ENCODE measurements around the gene KCNJ1. TPM values are rescaled to one million over a fixed set of nuclear protein-coding genes. Genes with fewer than 3 reads are reported as not detected.

Gene KCNJ1
- total and polyA plus RNA-seq, 2 of the 8 experiments (the other 6 are each of a cell fraction or from before 2014, with no cell fraction given), result 0.17 to 0.23 TPM

DNA sequence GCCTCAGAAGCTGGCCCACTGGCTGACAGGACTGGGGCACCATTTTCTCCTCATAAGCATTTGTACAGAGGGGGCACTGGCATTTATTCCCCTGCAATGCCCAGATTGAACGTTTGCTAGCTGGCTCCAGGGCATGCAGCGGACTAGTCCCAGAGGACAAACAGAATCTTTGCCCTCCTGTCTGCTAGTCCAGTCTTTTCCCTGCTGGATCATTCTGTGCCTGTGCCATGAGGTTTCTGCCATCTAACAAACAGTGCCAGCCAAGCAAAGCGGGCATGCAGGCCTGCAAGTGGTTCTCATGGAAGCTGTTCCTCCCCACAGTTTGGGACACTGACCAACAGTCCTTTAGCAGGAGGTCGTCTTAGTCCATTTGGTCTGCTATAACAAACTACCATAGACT, 53.4 kb downstream of the KCNJ1 start:
- no peaks in the 10 kb centered on the region for H4K20me1 ChIP-seq (replicated peaks in 1 of 2; ENCODE audit: control insufficient read depth in 1 of 2, insufficient read depth in 2 of 2, low read length in 2 of 2)
- H3K4me3 ChIP-seq (ENCODE audit: extremely low read depth in 1 of 4, insufficient read depth in 2 of 4, low read depth in 3 of 4, low read length in 4 of 4), result no peak overlapping the region
- H3K14ac ChIP-seq (ENCODE audit: insufficient read length), result no peak overlapping the region
- H2BK120ac ChIP-seq (replicated peaks; ENCODE audit: low read depth, low read length), result no peak overlapping the region
- no peak overlapping the region for H3K4me2 ChIP-seq (ENCODE audit: insufficient read depth in 1 of 2, low read depth in 2 of 2, low read length in 2 of 2)
- no peak overlapping the region for H4K5ac ChIP-seq (ENCODE audit: insufficient read length, low read depth, low read length)
- H4K8ac ChIP-seq (ENCODE audit: extremely low read depth, insufficient read depth, low read length), result no peak overlapping the region
- peaks cover 6 to 14% (median 8%) of the 10 kb centered on the region in 4 experiments; a peak in 5 of 7 replicates for H3K4me1 ChIP-seq (replicated peaks in 1 of 4; ENCODE audit: control insufficient read depth in 3 of 4, insufficient read depth in 4 of 4, low read length in 3 of 4)
- no peaks in the 10 kb centered on the region for H3K36me3 ChIP-seq (ENCODE audit: control insufficient read depth in 2 of 4, insufficient read depth in 4 of 4, low read length in 3 of 4)
- H2AK5ac ChIP-seq (ENCODE audit: low read depth, low read length), result no peak overlapping the region
- ChIA-PET CTCF (ENCODE audit: partially characterized antibody) (interaction anchor here (1.4 kb wide), 1 partner anchor 37 kb away, joined by 4 read pairs; no protein-coding TSS in a partner anchor), POLR2A (ENCODE audit: partially characterized antibody) (no interaction called here)
- no peak for FAIRE-seq
- H3K9ac ChIP-seq (replicated peaks in 1 of 4; ENCODE audit: extremely low read depth in 1 of 4, low read depth in 3 of 4, low read length in 3 of 4), result no peak overlapping the region
- no peak overlapping the region for H4K91ac ChIP-seq (replicated peaks; ENCODE audit: insufficient read length, low read length)
- H3K79me1 ChIP-seq (ENCODE audit: low read depth, low read length), result no peaks in the 10 kb centered on the region
- no peaks in the 10 kb centered on the region for H3K27me3 ChIP-seq (replicated peaks in 1 of 4; ENCODE audit: control insufficient read depth in 3 of 4, extremely low read depth in 1 of 4, insufficient read depth in 3 of 4, low read length in 3 of 4)
- no peak overlapping the region for H2BK20ac ChIP-seq (ENCODE audit: low read length)
- H3K18ac ChIP-seq (ENCODE audit: extremely low read depth, low read length), result no peak overlapping the region
- peaks cover 3% of the 10 kb centered on the region; the same call in 1 of the 2 replicates for H3K23me2 ChIP-seq (ENCODE audit: low read depth, low read length)
- H3K23ac ChIP-seq (ENCODE audit: insufficient read length), result no peak overlapping the region
- no peak overlapping the region for H3K56ac ChIP-seq (replicated peaks; ENCODE audit: insufficient read length, low read depth, low read length)
- no peak overlapping the region; the same call in 1 of the 2 replicates for H3K27ac ChIP-seq (ENCODE audit: low read depth, low read length)
- no peaks in the 10 kb centered on the region for H3K79me2 ChIP-seq (ENCODE audit: control insufficient read depth in 1 of 2, insufficient read depth in 2 of 2, low read length in 2 of 2)
- WGBS, 2 experiments (ENCODE audit: extremely low coverage in 1 of 2, insufficient coverage in 1 of 2, insufficient read length in 1 of 2, insufficient replicate concordance in 2 of 2, low coverage in 1 of 2, low lambda C conversion rate in 2 of 2, missing lambda C conversion rate in 1 of 2), result 90% methylated on average over 4 of the region's 4 CpGs; no CpG with 5 or more reads in 1 of the 2 experiments
- no peak overlapping the region for H3K4ac ChIP-seq (replicated peaks; ENCODE audit: insufficient read length, low read depth, low read length)
- no peak overlapping the region for H2BK15ac ChIP-seq (ENCODE audit: low read length)
- peak overlapping the region; percentile 59; the same call in 1 of the 2 replicates for H2AFZ ChIP-seq (ENCODE audit: low read length)
- no peaks in the 10 kb centered on the region for H3K9me3 ChIP-seq (ENCODE audit: insufficient read depth in 2 of 2, low read depth in 1 of 2, low read length in 1 of 2)
- H2BK5ac ChIP-seq (ENCODE audit: low read depth, low read length), result no peak overlapping the region
- H2BK12ac ChIP-seq (ENCODE audit: low read depth, low read length), result no peak overlapping the region
- no peak for DNase-seq (ENCODE audit: low read depth in 1 of 2, low spot score in 2 of 2)
- TF ChIP-seq POU5F1 (IDR thresholded peaks at IDR 0.05; ENCODE audit: low read depth, low read length), result no peak
- no peak for TF ChIP-seq SUZ12 (IDR thresholded peaks at IDR 0.05; ENCODE audit: low read length)
- TF ChIP-seq SAP30 (IDR thresholded peaks at IDR 0.05; ENCODE audit: insufficient read depth, insufficient replicate concordance, low read length), result no peak
- no peak for TF ChIP-seq JUND (IDR thresholded peaks at IDR 0.05; ENCODE audit: low read length)
- no peak for TF ChIP-seq CBX8 (IDR thresholded peaks at IDR 0.05; ENCODE audit: borderline replicate concordance, low read depth, low read length)
- no peak for TF ChIP-seq TAF1 (IDR thresholded peaks at IDR 0.05; ENCODE audit: low read depth, low read length)
- TF ChIP-seq CEBPB (IDR thresholded peaks at IDR 0.05; ENCODE audit: low read depth, low read length), result no peak
- no peak for TF ChIP-seq CREB1 (IDR thresholded peaks at IDR 0.05)
- no peak for TF ChIP-seq EGR1 (IDR thresholded peaks at IDR 0.05; ENCODE audit: borderline replicate concordance, low read depth, low read length)
- TF ChIP-seq, protein P1, sequence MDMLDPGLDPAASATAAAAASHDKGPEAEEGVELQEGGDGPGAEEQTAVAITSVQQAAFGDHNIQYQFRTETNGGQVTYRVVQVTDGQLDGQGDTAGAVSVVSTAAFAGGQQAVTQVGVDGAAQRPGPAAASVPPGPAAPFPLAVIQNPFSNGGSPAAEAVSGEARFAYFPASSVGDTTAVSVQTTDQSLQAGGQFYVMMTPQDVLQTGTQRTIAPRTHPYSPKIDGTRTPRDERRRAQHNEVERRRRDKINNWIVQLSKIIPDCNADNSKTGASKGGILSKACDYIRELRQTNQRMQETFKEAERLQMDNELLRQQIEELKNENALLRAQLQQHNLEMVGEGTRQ (IDR thresholded peaks at IDR 0.05; ENCODE audit: low read length), result no peak
- no peak for TF ChIP-seq NRF1 (IDR thresholded peaks at IDR 0.05; ENCODE audit: low read depth, low read length)
- TF ChIP-seq CBX5 (IDR thresholded peaks at IDR 0.05; ENCODE audit: low read depth, low read length), result no peak
- TF ChIP-seq POLR2A (IDR thresholded peaks at IDR 0.05; ENCODE audit: control extremely low read depth in 1 of 2, low read depth in 2 of 2, low read length in 2 of 2), result no peak
- no peak for TF ChIP-seq HDAC2 (IDR thresholded peaks at IDR 0.05; ENCODE audit: borderline replicate concordance in 1 of 2, low read depth in 2 of 2, low read length in 2 of 2)
- TF ChIP-seq SRF (IDR thresholded peaks at IDR 0.05; ENCODE audit: low read depth, low read length), result no peak

Data from H1 (cell line).